HG03097 (cell line): Measurements from ENCODE around the gene PTPRT.

ENCODE experiments used
- ATAC-seq: cut with Tn5 transposase; IDR thresholded peaks from one replicate; pipeline ENCODE4 v1.9.1; 2021; ENCODE audit not compliant: unreplicated experiment, low FRiP score

The PTPRT gene

DNA sequence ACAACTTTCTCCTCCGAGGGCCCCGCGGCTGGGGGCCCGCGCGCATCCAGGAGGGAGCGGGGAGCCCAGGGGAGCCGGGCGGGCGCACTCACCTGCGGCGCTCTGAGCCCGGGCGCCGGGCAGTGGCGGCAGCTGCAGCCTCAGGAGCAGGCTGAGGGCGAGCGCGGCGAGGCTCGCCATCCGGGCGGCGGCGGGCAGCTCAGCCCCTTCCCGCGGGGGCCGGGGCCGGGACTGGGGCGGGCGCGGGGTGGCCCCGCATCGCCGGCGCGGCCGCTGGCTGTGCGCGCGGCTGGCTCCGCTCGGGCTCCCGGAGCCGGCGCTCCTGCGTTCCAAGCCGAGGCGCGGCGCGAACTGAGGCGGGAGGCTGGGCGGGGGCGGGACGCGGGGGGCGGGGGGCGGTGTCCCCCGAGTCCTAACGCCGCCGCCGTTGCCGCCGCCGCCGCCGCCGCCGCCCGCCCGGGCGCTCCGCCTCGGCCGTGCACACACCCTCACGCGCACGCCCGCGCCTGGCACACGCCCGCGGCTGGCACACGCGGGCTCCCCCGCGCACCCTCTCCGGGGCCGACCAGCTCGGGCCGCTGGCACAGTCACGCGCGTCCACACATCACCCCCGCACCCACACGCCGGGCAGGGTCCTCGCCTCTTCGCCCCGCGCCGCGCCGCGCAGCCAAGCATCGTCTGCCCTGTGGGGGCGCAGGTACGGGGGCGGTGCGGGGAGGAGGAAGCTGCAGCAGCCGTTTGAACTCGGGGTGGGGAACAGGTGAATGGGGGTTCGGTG, at the start of gene PTPRT:
Gene PTPRT, minus strand, starts transcription at position 353 of the 778 bp plus-strand sequence. Its CDS starts 173 bp downstream, at position 180.
- no peak for ATAC-seq

DNA sequence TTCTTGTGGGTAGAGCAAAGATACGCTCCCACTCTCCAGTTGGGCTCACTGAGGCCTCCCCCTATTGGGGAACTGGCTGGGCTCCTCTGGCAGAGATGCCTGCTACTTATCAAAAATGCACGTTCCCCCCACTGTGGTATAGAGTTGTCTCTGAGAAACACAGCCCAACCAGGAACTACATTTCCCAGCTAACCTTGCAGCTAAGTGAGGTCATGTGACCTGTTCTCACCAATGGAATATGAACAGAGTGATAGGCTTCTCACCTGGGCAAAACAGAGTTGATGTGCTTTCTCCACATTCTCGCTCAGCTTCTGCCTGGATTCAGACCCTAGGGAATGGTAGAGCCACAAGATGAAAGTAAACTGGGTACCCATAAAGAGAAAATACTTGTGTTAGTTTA, 49.1 kb upstream of the PTPRT start:
- no peak for ATAC-seq

DNA sequence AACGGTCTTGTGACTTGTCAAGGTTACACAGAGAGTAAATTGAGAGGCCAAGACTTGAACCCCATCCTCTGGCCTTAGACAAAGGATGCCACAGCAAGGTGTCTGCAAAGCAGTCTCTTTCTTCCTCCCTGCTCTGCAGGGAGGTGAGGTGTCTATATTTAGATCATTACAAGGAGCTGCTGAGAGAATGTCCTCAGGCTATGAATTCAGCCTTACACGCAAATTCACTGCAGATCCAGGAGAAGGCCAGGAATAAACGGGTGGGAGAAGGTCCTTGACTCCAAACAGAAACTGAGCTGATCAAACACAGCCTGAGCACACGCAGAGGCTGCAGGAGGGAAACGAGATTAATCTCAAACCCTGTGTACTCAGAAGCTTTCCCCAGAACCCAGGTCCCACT, 48.6 kb upstream of the PTPRT start:
- no peak for ATAC-seq

DNA sequence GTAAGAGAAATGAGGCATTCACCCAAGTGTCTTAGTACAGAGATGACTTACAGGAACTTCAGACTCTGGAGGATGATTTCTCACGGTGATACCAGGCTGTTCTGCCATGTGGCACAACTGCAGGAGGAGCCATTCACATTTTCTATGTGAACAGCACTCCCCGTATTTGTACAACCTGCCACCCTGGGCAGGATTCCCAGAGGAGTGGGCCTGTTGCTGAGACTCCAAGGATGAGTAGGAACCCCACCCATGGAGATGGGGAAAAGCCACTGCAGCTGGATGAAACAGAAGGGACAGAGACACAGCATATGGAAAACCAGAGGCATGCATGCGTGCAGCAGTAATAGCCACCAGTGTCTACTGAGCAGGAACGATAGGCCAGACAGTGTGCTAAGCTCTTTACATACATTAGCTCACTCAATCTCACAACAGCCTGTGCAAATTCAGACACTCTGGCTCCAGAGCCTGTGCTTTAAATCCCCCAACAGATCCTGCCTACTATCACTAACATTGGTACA, 48.0 kb upstream of the PTPRT start:
- no peak for ATAC-seq

DNA sequence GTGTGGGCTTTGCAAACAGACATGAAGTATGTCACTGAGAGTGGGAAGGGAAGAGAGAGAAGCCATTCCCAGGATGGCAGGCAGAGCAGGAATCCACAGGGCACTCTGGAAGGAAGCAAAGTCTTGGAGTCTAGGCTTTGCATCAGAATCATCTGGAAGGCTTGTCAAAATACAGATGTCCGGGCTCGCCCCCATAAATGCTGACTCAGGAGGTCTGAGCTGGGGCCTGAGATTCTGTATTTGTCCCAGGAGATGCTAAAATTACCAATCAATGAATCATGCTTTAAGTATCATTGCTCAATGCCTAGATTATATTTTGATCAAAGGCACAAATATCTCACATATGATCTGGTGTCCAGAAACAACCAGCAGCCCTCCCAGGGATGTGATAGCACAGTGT, 46.3 kb upstream of the PTPRT start:
- ATAC-seq, result no peak

DNA sequence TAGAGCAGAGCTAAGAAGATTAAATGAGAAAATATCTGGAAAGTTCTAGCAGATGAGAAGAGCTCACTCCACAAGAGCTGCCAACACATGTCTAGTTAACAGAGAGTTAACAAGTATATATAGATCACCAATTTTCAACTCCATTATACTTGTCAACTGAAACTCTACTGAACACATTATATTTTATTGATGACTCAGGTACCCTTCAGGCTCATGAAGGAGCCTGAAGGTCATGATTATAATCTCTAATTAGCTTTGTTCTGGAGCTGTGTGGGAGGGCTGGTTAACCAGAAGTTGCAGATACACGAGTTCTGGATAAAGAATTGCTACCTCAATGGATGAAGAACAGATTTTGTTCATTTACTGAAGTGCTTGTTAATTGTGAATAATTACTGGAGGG, 42.1 kb upstream of the PTPRT start:
- no peak for ATAC-seq

DNA sequence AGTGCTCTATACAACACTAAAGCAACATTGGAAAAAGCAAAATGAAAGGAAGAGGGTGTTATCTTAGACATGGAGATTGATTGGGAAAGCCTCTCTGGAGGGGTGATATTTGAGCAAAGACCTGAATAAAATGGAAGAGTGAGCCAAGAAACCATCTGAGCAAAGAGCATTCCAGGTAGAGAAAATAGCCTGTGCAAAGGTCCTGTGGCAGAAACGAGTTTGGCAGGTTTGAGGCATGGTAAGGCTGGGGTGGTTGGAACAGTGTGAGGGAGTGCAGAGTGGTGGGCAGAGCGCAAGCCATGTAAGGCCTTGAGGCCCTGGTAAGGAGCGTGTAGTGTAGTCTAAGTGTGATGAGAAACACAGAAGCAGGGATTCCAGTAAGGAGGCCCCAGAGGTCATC, 40.0 kb upstream of the PTPRT start:
- ATAC-seq, result no peak

DNA sequence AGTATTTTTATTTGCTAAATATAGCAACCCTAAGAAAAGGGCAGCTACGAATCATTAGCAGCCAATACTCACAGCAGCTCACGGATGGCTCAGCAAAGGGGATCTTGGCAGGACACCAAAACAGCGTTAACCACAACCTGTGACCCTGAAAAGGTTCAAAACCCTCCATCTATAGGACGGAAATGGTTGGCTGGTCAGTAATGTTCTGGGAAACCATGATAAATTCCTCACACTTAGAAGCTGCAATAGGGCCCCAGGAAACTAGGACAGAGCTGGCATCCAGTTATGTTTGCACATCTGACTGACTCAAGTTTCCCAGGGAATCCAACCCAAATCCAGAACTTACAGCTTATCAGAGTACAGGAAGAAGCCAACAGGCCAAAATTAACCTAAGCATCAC, 30.9 kb upstream of the PTPRT start:
- ATAC-seq, result no peak

DNA sequence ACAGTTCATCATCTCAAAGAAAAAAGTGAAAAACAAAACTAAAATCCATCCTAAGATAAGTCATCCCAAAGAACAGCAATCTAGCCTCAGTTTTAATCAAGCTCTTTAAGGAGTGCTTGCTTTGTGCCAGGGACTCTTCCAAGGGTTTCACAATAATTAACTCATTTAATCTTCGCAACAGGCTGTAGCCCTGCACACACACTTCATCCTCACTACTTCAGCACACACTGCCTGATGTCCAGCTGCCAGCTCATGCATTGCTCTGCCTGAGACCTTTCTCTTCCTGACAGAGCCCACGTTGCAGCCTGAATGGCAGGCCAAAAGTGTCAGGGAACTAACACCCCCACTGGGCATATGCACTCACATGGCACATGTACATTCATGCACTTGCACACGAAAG, 21.2 kb upstream of the PTPRT start:
- no peak for ATAC-seq

DNA sequence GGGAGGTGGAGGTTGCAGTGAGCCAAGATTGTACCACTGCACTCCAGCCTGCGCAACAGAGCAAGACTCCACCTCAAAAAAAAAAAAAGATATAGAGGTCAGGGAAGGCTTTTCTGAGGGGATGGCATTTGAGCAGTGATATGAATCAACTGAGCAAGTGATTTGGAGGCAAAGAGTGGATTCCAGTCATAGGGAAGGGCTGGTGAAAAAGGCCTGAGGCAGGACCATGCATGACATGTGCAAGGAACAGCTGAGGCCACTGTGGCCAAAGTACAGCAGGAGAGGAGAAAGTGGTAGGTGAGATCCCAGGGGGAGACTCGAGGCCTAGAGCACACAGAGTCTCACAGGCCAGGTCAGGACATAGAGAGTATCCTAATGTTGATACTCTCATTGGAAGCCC, 20.1 kb upstream of the PTPRT start:
- ATAC-seq, result no peak

DNA sequence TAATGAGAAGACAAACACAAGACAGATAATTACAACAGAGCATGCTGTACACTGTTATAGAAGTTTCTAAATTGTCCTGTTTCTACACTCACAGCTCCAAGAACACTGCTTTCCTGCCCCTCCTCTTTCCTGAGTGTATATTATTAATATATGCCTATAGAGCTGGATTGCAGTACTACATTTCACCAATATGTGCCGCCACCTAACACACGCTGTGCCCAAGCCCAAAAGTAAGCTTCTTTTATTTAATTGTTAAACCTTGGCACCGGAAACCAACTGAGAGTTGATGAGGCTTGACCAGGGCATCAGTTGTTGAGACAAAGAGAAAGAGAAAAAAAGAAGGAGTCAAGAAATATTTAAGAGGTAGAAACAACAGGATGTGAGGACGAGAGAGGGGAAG, 16.0 kb upstream of the PTPRT start:
- no peak for ATAC-seq

DNA sequence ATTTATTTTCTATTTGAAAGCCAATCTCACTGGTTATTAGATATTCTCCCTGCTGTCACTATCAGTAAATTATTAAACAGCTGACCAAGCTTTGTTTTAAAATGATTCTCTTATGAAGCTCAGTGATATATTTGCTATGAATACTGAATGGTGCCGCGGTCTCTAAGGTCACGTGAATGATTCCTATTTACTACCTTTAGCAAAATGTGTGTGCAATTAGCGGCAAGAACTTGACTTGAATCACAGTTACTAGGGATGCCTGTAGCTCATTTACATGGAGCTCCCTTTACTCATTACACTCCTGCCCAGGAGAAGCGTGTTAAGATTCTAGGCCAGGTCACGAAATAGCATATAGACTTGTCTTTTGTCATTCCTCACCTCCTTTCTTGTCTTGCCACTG, 12.4 kb upstream of the PTPRT start:
- no peak for ATAC-seq

DNA sequence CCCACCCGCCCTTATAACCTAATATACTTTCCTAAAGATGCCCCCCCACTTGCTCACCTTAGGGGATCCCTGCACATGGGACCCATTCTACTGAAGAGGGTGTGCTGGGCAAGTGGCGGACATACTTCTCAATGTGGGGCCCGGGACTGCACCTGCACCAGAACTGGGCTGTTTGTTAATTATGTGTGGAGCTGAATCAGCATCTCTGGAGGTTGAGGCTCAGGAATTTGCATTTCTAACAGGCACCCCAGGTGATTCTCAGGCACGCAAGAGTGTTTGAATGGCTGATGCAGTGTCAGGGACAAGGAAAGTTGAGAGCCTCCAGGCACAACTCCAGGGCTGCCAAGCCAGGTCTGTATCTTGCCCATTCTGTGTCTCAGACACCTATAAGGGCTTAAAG, 8.9 kb upstream of the PTPRT start:
- ATAC-seq, result no peak

DNA sequence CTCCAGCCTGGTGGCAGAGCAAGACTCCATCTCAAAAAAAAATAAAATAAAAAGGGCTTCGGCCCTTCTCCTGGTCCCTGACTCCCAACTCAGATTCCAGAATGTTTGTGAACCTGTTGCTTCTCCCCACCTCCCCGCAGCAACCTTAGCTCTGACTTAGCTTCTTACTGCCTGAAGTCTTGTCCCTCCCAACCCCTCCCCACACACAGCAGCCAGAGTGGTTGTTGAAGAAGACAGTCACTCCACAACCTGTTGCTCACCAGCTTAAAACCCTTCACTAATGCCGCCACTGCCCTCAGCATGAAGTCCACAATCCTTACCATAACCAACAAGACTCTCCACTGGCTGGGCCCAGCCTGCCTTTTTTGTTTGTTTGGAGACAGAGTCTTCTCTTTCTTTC, 6.5 kb upstream of the PTPRT start:
- no peak for ATAC-seq

DNA sequence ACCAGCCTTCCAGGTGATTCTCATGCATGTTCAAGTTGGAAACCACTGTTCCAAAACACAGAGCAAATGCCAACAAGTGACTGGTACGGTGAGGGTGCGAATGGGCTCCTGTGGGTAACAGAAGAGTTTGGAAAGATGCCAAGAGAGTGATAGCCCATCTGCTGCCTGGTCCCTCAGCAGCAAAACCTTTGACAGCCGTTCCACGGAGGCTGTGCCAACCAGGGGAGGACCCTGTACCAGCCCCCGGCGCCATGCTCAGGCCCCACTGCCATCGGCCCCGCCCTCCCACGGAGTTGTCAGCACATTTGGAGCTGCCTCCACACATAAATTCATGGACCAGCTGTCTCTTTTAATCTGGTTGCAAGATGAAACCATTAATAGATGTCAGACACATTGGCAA, 4.4 kb upstream of the PTPRT start:
- ATAC-seq, result no peak

DNA sequence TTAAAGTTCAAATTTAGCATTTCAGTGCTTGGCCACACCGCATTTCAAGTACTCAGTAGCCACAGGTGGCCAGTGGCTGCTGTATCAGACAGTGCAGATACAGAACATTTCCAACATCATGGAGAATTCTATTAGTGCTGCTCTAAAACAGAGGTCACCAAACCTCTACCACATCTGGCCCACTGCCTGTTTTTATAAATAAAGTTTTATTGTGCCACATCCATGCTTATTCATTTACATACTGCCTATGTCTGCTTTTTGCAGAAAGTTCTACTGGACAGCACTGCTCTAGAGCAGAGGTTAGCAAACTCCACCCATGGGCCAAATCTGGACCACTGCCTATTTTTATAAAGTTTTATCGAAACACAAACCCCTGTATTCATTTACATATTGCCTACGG, 3.7 kb upstream of the PTPRT start:
- ATAC-seq, result no peak

DNA sequence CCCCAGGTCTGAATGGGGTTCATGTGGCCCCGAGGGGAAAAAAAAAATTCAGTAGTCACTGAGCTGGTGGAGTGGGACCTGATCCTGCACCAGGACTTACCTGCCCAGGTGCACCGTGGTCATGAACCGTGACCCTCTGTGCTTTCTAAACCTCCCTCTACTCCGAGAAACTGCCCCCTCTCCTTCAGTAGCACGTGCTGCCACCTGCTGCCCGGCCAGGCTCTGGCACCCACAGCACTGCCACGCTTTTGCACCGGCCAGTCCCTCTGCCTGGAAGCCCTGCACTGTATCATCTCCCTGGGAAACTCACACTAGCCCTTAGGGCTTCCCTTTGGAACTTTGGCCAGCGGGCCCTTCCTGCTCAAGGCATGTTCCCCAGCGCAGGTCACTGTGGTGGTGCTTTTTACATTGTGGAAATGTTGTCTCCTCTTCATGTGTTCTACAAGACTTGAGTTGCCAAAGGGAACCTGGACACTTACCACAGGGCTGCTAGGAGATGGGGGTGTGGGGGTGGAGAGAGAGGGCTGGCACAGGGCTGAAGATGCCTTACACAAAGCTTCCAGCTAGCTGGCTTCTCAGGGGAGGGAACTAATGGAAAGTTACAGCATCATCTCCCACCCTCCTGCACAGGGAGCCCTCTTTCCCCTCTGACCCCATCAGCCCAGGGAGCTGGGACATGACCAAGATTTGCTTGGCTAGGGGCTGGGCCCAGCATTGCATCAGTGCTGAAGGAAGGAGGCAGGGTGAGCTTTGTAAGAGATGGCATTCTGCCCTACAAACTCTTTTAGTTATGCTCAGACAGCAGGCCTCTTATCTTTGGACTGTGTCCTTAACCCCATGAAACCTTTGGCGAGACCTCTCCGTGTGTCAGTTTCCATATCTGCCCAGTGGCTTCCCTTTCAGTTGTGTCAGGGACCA, 2.5 kb upstream of the PTPRT start:
- ATAC-seq, result no peak

DNA sequence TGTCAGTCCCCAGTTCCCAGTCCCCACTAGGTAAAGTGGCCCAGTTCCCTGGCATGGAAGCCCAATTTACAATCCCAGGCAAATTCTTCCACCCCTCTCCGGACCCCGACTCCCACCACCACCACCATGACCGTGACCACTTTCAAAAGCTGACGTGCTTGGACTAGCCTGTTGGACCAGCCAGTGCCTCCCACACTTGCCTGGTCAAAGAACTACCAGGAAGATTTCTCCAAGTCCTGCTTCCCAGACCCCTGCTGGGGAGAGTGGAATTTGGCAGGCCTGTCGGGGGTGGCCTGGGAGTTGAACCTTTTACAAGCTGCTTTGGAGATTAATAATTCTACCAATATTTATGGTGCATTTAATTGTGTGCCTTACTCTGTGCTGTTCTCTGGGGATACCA, 1.4 kb upstream of the PTPRT start:
- no peak for ATAC-seq

DNA sequence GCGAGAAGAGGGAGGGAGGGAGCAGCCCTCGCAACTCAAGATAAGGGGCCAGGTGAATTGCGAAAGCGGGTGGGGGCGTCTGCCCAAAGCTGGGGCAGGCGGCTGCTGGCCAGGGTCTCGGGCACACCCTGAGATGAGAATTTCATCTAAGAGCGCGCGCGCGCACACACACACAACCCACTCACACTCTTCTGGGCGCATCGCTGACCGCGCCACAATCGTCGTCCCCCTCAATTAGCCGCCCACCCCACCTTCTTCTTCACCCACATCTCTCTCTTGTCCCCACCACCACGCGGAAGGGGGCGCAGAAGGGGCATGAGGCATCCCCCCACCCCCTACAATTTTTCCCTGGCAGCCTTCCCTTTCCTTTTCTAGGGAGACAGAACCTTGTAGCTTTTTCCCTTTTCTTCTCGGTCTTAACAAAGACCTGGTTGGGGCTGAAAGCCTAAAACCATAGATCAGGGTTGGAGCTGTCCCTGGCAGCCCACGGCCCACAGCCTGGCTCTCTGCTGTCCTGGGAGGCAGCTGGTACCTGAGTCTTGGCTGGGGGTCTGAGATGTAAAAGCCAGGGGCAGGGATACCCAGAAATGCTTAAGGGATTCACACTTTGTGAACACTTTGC, 737 bp upstream of the PTPRT start:
- no peak for ATAC-seq

DNA sequence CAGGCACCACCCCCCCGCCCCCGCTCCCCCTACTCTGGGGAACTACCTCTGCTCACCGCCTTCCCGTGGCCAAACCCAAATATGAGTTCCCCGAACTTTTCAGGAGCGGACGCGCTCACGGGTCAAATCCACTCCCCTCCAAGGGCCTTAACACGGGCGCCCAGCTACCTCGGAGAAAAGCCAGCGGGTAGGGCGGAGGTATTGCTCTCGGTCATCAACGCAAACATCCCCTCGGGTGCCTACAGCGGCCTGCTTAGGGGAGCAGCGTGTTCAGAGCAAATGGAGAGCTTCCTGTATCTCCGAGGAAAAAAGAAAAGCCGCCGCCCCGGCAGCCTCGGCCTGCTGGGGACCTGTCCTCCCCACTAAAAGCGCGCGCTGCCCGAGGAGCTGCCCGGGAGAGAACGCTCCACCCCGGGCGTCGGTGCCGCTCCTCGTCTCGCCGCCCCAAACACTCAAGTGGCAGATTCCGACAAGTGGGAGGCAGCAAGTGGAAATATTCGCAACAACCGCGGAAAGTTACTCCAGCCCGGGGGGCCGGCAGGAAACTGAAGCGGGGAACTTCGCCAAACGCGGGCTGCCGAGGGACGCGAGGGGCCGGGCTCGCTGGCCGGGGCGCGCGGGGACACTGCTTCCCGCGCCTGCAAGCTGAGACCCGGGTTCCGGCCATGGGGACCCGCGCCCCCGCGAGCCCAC, 699 bp downstream of the PTPRT start:
- no peak for ATAC-seq

DNA sequence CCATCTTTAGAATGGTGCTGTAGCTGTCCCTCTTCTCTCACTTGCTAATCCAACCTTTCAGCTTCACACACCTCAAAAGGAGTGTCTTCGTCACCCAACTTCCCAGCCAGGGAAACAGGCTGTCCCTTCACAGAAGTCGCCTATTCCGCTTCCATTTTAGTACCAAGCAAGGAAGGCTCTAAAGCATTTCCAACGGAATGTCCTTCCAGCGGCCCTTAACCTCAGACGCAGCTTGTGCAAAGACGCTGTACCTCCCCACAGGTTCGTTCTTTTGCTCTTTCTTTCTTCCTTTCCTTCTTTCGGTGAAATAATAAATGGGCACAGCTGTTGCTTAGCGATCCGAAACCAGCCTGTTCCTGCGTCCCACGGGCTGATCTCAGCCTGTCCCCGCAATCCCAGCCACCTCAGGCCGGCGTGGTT, 1.5 kb downstream of the PTPRT start:
- ATAC-seq, result no peak
